ENCODE data around the gene ADAMTS13.

DNA sequence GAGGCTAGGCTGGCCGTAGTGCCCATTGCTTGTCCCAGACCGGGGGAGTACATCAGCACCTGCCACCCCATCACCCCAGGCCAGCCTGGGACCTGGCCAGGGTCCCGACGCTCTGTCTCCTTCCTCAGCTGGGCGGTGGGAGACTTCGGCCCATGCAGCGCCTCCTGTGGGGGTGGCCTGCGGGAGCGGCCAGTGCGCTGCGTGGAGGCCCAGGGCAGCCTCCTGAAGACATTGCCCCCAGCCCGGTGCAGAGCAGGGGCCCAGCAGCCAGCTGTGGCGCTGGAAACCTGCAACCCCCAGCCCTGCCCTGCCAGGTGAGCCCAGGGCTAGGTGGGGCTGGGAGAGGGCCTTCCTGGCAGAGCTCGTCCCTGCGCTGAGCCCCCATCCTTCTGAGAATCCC, 21.1 kb downstream of the ADAMTS13 start:
- TF ChIP-seq EZH2 (IDR thresholded peaks at IDR 0.05; ENCODE audit: insufficient read depth, poor library complexity, severe bottlenecking) (no peak), EZH2phosphoT487 (IDR thresholded peaks at IDR 0.05; ENCODE audit: insufficient read depth, low read depth) (no peak)

All from GM23248 (cell line).